ENCODE results near the gene TSC22D3. TPM values are rescaled to one million over a fixed set of nuclear protein-coding genes. Genes with fewer than 3 reads are reported as not detected.

The TSC22D3 gene
- total and polyA plus RNA-seq, 2 experiments from 2014 or later: 235 to 297 TPM

DNA sequence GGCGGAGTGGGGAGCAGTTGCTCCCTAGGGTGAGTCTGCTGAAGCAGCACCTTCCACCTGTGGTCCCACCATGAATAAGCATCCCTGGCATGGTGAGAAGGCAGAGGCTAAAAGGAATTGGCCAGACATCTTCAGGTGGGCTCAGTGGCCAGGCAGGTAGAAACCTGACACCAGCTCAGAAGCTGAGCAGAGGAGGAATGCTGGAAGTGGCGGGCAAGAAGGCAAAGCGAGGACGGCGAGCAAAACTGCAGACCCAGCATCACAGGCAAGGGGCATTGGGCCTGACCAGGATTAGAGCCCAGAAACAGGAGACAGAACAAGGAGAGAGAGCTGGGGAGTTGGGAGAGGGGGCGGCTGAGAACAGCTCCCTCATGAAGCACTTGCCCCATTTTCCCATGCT, 25.3 kb downstream of the TSC22D3 start:
- Histone ChIP-seq H3K4me3 (no peak overlapping the region), H3K9me3 (ENCODE audit: low read depth) (no peaks in the 10 kb centered on the region), H3K36me3 (no peaks in the 10 kb centered on the region), H3K27me3 (no peaks in the 10 kb centered on the region), H3K27ac (no peak overlapping the region), H3K4me1 (ENCODE audit: low read depth) (peaks cover 91% of the 10 kb centered on the region)
- DNase-seq (ENCODE audit: low read depth in 1 of 2, low spot score in 1 of 2): no peak
- TF ChIP-seq, protein P1, sequence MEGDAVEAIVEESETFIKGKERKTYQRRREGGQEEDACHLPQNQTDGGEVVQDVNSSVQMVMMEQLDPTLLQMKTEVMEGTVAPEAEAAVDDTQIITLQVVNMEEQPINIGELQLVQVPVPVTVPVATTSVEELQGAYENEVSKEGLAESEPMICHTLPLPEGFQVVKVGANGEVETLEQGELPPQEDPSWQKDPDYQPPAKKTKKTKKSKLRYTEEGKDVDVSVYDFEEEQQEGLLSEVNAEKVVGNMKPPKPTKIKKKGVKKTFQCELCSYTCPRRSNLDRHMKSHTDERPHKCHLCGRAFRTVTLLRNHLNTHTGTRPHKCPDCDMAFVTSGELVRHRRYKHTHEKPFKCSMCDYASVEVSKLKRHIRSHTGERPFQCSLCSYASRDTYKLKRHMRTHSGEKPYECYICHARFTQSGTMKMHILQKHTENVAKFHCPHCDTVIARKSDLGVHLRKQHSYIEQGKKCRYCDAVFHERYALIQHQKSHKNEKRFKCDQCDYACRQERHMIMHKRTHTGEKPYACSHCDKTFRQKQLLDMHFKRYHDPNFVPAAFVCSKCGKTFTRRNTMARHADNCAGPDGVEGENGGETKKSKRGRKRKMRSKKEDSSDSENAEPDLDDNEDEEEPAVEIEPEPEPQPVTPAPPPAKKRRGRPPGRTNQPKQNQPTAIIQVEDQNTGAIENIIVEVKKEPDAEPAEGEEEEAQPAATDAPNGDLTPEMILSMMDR (IDR thresholded peaks at IDR 0.05; ENCODE audit: low read depth, low read length): no peak

DNA sequence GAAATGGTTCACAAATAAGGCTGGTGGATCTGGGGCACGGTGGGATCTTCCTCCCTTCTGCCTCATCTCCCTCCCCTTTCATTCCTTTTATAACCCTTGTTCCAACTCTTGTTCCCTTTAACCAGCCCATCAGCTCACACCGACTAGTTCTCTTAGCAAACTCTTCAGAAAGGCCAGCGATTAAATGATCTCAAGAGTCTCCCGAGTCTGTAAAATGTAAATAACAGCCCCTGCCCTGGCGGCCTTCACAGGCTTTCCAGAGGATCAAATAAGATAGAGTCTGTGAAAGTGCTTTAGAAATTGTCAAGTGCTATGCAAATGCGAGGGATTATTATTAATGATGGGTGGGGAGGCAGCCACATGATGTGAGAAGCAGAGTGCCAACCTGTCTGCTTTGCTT, 27.1 kb downstream of the TSC22D3 start:
- DNase-seq (ENCODE audit: low read depth in 1 of 2, low spot score in 1 of 2): peak in 1 of 2 donors; percentile 59
- Histone ChIP-seq H3K27ac (peak overlapping the region; percentile 68), H3K4me3 (no peak overlapping the region), H3K9me3 (ENCODE audit: low read depth) (no peaks in the 10 kb centered on the region), H3K4me1 (ENCODE audit: low read depth) (peaks cover 82% of the 10 kb centered on the region), H3K36me3 (no peaks in the 10 kb centered on the region), H3K27me3 (no peaks in the 10 kb centered on the region)
- TF ChIP-seq, protein P1 (IDR thresholded peaks at IDR 0.05; ENCODE audit: low read depth, low read length): no peak

DNA sequence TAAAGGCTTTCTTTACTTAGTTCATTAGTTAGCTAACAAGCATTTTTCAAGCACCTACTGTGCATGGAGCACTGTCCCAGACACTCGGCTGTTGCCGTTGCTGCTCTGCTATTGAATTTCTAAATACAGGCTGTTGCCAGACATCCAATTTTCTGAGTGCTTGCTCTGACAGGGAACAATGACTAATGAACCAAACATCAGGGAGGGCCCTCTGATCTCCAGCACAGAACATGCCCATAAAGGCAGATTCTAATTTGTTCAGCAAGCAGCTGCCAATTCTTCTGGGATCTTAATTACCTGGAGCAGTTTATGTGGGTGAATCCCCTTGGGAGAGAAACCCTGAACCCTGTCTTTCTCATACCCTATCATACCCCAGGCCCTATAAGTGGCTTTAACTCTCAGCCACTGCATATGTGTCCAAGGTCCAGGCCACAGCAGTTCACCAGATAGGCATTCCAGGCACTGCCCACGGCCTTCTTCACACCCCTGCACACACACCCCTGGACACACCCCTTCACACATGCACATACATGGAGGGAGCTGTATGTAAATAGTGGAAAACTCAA, 27.9 kb downstream of the TSC22D3 start:
- no peaks in the 10 kb centered on the region for H3K9me3 ChIP-seq (ENCODE audit: low read depth)
- no peak overlapping the region for H3K4me3 ChIP-seq
- DNase-seq (ENCODE audit: low read depth in 1 of 2, low spot score in 1 of 2): peak; percentile 64 to 65
- TF ChIP-seq, protein P1 (IDR thresholded peaks at IDR 0.05; ENCODE audit: low read depth, low read length): no peak
- peaks cover 77% of the 10 kb centered on the region for H3K4me1 ChIP-seq (ENCODE audit: low read depth)
- peak overlapping the region; percentile 68 for H3K27ac ChIP-seq
- no peaks in the 10 kb centered on the region for H3K36me3 ChIP-seq
- no peaks in the 10 kb centered on the region for H3K27me3 ChIP-seq

DNA sequence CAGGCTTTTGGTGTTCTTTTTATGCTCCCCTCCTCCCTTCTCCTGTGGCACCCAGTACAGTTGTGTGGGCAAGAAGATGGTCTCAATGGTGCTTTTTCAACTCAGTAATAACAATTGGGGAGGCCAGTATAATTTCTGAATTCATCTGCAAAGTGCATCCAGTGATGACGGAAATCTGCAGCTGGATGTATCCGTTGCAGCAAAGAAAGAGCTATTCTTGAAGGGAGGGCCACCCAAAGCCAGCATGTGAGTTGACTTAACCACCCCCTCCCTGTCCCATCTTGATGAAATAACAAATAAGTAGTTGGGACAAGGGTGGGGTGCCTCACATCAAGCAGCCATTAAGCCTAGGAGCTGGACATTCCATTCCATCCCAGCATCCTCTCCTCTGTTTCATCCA, 30.7 kb downstream of the TSC22D3 start:
- Histone ChIP-seq H3K4me3 (no peak overlapping the region), H3K4me1 (ENCODE audit: low read depth) (peaks cover 70% of the 10 kb centered on the region), H3K27me3 (no peaks in the 10 kb centered on the region), H3K36me3 (no peaks in the 10 kb centered on the region), H3K27ac (no peak overlapping the region), H3K9me3 (ENCODE audit: low read depth) (no peaks in the 10 kb centered on the region)
- TF ChIP-seq, protein P1 (IDR thresholded peaks at IDR 0.05; ENCODE audit: low read depth, low read length): no peak
- no peak for DNase-seq (ENCODE audit: low read depth in 1 of 2, low spot score in 1 of 2)

DNA sequence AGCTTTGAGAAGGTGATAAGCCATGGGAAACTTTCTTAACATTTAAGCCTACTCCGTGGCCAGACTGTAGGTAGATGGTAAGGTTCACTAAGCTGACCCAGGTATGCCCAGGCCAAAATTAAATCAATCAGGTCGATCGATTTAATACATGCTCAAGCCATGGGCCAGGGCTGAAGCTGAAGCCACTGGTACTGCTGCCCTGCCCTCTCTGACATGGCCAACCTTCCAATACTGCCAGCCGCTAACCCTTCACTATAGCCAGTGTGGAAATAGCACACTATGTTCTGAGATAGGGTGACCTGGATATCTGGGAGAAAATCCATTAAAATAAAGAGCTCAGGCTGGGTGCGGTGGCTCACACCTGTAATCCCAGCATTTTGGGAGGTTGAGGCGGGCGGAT, 31.6 kb downstream of the TSC22D3 start:
- H3K4me3 ChIP-seq: no peak overlapping the region
- H3K9me3 ChIP-seq (ENCODE audit: low read depth): no peaks in the 10 kb centered on the region
- TF ChIP-seq, protein P1 (IDR thresholded peaks at IDR 0.05; ENCODE audit: low read depth, low read length): no peak
- no peak for DNase-seq (ENCODE audit: low read depth in 1 of 2, low spot score in 1 of 2)
- no peaks in the 10 kb centered on the region for H3K27me3 ChIP-seq
- no peak overlapping the region for H3K27ac ChIP-seq
- H3K36me3 ChIP-seq: no peaks in the 10 kb centered on the region
- H3K4me1 ChIP-seq (ENCODE audit: low read depth): peaks cover 64% of the 10 kb centered on the region
